ENCODE data around the gene PGLYRP3.

The PGLYRP3 gene

DNA sequence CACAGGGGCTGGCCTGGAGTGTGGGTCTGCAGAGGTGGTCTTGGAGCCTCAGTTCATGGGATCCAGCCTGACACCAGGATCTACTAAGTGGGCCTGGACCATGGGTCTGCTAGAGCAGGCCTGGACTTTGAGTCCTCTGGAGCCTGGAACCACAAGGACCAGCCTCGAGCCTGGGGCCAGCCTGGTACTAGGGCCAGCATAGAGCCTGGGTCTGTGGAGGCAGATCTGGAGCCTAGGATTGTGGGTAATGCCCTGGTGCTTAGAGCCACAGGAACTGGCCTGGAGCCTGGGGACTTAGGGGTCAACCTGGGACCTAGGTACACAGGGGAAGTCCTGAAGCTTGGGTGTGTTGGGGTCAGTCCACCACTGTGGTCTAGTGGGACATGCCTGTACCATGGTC is 40.6 kb downstream of the PGLYRP3 start:
- TF ChIP-seq, protein P1, sequence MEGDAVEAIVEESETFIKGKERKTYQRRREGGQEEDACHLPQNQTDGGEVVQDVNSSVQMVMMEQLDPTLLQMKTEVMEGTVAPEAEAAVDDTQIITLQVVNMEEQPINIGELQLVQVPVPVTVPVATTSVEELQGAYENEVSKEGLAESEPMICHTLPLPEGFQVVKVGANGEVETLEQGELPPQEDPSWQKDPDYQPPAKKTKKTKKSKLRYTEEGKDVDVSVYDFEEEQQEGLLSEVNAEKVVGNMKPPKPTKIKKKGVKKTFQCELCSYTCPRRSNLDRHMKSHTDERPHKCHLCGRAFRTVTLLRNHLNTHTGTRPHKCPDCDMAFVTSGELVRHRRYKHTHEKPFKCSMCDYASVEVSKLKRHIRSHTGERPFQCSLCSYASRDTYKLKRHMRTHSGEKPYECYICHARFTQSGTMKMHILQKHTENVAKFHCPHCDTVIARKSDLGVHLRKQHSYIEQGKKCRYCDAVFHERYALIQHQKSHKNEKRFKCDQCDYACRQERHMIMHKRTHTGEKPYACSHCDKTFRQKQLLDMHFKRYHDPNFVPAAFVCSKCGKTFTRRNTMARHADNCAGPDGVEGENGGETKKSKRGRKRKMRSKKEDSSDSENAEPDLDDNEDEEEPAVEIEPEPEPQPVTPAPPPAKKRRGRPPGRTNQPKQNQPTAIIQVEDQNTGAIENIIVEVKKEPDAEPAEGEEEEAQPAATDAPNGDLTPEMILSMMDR (IDR thresholded peaks at IDR 0.05), result no peak

DNA sequence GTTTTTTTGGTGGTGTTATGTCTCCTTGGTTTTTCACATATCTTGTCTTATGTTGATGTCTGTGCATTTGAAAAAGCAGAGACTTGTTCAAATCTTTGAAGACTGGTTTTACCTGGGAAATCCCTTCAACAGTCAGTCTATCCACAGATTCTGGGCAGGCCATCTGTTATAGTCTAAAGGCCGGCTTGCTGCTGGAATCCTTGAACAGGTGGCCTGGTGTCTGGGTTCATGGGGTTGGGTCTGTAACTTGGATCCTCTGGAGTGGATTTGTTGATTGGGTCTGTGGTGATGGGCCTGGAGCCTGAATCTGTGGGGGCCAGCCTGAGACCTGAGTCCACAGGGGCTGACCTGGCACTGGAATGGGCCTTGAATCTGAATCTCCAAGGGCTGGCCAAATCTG is 41.0 kb downstream of the PGLYRP3 start:
- TF ChIP-seq, protein P1 (IDR thresholded peaks at IDR 0.05), result no peak

DNA sequence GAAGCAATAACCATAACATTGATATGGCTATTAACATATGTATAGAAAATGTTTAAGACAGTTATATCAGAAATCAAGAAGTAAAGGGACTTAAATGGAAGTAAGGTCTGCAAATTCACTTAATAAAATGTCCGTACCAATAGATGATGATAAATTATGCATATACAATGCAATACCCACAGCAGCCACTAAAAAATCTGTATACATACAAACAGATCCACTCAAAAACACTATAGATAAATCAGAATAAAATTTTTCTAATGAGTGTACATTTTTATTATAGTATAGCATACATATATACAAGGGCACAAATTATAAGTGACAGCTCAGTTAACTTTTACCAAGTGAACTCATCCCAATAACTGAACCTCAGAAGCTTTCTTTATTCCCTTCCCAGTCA is 47.3 kb downstream of the PGLYRP3 start:
- TF ChIP-seq, protein P1 (IDR thresholded peaks at IDR 0.05), result no peak

DNA sequence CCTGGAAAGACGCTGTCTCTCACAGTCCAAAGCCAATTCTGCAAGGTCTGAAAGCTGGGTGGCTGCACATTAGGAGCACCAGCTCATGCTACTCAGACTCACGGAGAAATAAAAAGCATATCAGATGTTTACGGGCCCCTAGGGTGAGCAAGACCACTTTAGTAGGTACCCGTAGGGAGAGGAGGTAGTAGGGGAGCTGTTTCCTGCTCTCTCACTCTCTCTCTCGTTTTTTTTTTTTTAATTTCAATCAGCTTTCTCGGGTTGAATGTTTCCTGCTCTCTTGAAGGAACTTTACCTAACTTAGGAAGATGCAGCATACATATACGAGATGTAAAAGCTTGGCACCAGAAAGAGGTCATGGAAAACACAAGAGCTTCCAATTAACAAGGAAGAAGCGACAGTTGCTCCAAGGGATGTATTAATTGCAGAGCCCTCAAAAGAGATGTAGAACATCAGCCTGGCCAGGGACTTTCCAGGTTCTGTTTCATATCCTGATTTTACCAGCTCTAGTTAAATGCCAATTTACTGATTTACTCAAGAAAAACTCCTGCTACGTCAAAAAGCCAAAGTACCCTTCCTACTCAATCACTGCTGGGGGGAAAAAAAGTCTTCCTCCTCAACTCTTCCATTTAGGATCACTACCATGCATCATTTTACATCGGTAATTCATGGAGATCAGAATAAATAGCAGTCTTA is 50.1 kb downstream of the PGLYRP3 start:
- TF ChIP-seq, protein P1 (IDR thresholded peaks at IDR 0.05), result no peak

DNA sequence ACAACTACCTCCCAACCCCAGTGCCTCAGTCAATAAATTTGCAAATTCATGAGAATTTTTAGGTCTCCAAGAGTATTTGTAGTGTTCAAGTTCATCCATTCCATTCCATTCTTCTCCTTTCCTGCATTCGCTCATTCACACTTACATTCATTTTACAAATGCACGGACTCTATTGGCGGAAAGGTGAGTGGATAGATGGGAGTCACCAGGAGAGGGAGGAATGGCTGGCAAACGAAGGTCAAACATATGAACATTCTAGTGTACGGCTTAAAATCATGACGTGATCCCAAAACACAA is 50.7 kb downstream of the PGLYRP3 start:
- TF ChIP-seq, protein P1 (IDR thresholded peaks at IDR 0.05), result no peak

DNA sequence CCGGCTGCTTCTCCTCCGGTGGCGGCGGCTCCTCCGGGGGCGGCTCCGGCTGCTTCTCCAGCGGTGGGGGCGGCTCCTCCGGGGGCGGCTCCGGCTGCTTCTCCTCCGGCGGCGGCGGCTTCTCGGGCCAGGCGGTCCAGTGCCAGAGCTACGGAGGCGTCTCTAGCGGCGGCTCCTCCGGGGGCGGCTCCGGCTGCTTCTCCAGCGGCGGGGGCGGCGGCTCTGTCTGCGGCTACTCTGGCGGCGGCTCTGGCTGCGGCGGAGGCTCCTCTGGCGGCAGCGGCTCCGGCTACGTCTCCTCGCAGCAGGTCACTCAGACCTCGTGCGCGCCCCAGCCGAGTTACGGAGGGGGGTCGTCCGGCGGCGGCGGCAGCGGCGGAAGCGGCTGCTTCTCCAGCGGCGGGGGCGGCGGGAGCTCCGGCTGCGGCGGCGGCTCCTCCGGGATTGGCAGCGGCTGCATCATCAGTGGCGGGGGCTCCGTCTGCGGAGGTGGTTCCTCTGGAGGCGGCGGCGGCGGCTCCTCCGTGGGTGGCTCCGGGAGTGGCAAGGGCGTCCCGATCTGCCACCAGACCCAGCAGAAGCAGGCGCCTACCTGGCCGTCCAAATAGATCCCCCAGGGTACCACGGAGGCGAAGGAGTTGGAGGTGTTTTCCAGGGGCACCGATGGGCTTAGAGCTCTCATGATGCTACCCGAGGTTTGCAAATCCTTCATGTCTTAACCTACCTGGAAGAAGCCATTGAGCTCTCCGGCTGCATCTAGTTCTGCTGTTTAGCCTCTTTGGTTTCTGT is 51.3 kb downstream of the PGLYRP3 start:
- TF ChIP-seq, protein P1 (IDR thresholded peaks at IDR 0.05), result no peak

DNA sequence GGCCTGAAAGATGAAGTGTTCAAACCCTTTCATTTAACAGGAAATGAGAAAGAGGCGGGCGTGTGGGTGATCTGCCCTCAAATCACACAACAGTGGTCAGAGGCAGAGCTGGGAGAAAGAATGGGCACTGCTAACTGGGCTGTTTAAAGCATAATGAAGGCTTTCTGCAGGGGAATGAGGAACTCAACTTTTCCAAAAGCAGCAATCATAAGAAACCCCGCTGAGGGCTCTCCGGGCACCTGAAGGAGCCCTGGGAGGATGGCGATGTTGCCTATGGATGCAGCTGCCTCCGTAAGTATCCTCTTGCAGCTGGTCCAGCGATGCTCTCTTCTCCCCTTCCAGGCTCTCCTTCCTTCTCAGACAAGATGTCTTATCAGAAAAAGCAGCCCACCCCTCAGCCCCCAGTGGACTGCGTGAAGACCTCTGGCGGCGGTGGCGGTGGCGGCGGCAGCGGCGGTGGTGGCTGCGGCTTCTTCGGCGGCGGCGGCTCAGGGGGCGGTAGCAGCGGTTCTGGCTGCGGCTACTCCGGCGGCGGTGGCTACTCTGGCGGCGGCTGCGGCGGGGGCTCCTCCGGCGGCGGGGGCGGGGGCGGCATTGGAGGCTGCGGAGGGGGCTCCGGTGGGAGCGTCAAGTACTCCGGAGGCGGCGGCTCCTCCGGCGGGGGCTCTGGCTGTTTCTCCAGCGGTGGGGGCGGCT is 52.0 kb downstream of the PGLYRP3 start:
- TF ChIP-seq, protein P1 (IDR thresholded peaks at IDR 0.05), result no peak
